Esophagus muscularis mucosa (tissue), 4 donors: ENCODE results near the gene NSL1. TPM values are rescaled to one million over a fixed set of nuclear protein-coding genes. Genes with fewer than 3 reads are reported as not detected.
"Not testable (repeated sequence)": the region's sequence is repeated elsewhere in the genome, so short reads cannot be mapped to it uniquely, and the experiment has no call there.

Experiments
- DNase-seq: peaks from one replicate; pipeline ENCODE4 v3.0.0-alpha.2; 2017; ENCODE audit errors: extremely low spot score
- H3K27ac ChIP-seq, 4 donors: fragments of 200-600 bp; sonication (generic); replicated peaks in 1 of 4; 1 replicate in 3 of 4; 2 replicates in 1 of 4; pipeline ENCODE4 v1.5.1; 2016 to 2019; ENCODE audit warnings: mild to moderate bottlenecking in 1 of 4
- H3K27me3 ChIP-seq, 4 donors: fragments of 200-600 bp; sonication (generic); one replicate each; pipeline versions ENCODE4 v1.5.1 to v1.6.0; 2016 to 2019
- H3K36me3 ChIP-seq, 4 donors: fragments of 200-600 bp; sonication (generic); one replicate each; pipeline ENCODE4 v1.5.1; 2016 to 2019
- H3K4me1 ChIP-seq, 4 donors: fragments of 200-600 bp; sonication (generic); one replicate each; pipeline ENCODE4 v1.5.1; 2016 to 2019
- H3K4me3 ChIP-seq, 4 donors: fragments of 200-600 bp; sonication (generic); 1 replicate in 2 of 4; 2 replicates in 2 of 4; pipeline ENCODE4 v1.5.1; 2016 to 2019; ENCODE audit warnings: mild to moderate bottlenecking in 4 of 4, moderate library complexity in 1 of 4
- H3K9me3 ChIP-seq, 4 donors: fragments of 200-600 bp; sonication (generic); 1 replicate in 3 of 4; 2 replicates in 1 of 4; pipeline ENCODE4 v1.5.1; 2016 to 2019
- EP300 ChIP-seq: sonication (generic); formaldehyde crosslinking; IDR thresholded peaks from one replicate; pipeline ENCODE4 v1.6.1; 2017; ENCODE audit warnings: antibody characterized with exemption
- POLR2A ChIP-seq: fragments of 450-650 bp; IDR thresholded peaks from one replicate; pipeline ENCODE4 v1.6.1; 2017; ENCODE audit warnings: antibody characterized with exemption, moderate library complexity, mild to moderate bottlenecking, low read depth
- POLR2AphosphoS5 ChIP-seq, 2 donors: sonication (generic); formaldehyde crosslinking; IDR thresholded peaks; one replicate each; pipeline ENCODE4 v1.6.1; 2017; ENCODE audit warnings: antibody characterized with exemption in 2 of 2
- WGBS: methylation state at CpG from one replicate; pipeline ENCODE4 v1.1.5; 2018; 5-methylcytosine and 5-hydroxymethylcytosine counted together
- intact Hi-C: fragments of 100-400 bp; cut with DNase I; formaldehyde crosslinking; loops from one replicate; pipeline ENCODE4 v1.15.1; 2023
- total RNA-seq, 4 donors: library from RNA; depleted of rRNA; stranded (reverse); fragments of >200 nt; gene quantifications; one replicate each; pipeline versions ENCODE4 v1.1.0 to v1.2.1, GENCODE V29; 2016
- TF ChIP-seq, protein P1 (sequence below), 3 experiments: fragments of 200-600 bp in 2 of 3; fragments of 450-650 bp in 1 of 3; sonication (generic) in 2 of 3; IDR thresholded peaks; one replicate each; pipeline ENCODE4 v1.5.1; 2017 to 2019; ENCODE audit warnings: antibody characterized with exemption in 3 of 3, mild to moderate bottlenecking in 2 of 3, moderate library complexity in 1 of 3

The NSL1 gene
- total RNA-seq, 4 donors from 2014 or later = 20.0 to 42.0 (median 30.8) TPM

DNA sequence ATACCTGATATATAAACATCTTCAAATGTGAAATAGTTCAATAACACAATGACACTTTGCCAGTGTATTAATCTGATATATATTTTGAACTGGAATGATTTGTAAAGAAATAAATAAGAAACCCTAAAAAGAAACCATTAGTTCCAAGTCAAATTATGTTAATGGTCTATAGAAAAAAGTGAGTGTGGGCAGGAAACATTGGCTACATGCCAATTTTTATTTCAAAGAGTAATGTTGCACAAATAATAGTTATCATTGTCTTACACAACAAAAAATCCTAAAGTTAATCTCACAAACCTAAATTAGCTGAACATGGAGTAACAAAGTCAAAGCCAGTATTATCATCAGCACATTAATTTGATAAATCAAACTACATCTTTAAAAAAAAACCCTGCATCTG is 54.0 kb downstream of the NSL1 start:
- H3K36me3 ChIP-seq = peaks cover 0 to 12% (median 5%) of the 10 kb centered on the region in 4 donors
- H3K4me3 ChIP-seq = no peak overlapping the region
- TF ChIP-seq, protein P1, sequence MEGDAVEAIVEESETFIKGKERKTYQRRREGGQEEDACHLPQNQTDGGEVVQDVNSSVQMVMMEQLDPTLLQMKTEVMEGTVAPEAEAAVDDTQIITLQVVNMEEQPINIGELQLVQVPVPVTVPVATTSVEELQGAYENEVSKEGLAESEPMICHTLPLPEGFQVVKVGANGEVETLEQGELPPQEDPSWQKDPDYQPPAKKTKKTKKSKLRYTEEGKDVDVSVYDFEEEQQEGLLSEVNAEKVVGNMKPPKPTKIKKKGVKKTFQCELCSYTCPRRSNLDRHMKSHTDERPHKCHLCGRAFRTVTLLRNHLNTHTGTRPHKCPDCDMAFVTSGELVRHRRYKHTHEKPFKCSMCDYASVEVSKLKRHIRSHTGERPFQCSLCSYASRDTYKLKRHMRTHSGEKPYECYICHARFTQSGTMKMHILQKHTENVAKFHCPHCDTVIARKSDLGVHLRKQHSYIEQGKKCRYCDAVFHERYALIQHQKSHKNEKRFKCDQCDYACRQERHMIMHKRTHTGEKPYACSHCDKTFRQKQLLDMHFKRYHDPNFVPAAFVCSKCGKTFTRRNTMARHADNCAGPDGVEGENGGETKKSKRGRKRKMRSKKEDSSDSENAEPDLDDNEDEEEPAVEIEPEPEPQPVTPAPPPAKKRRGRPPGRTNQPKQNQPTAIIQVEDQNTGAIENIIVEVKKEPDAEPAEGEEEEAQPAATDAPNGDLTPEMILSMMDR (IDR thresholded peaks at IDR 0.05) = no peak
- no peak for TF ChIP-seq POLR2A
- no peak for TF ChIP-seq POLR2AphosphoS5 (IDR thresholded peaks at IDR 0.05)
- TF ChIP-seq EP300 = no peak
- H3K27ac ChIP-seq = no peak overlapping the region
- H3K27me3 ChIP-seq = no peaks in the 10 kb centered on the region
- H3K4me1 ChIP-seq = no peaks in the 10 kb centered on the region
- H3K9me3 ChIP-seq = no peaks in the 10 kb centered on the region
- intact Hi-C loops = no loop called here
- no peak for DNase-seq

DNA sequence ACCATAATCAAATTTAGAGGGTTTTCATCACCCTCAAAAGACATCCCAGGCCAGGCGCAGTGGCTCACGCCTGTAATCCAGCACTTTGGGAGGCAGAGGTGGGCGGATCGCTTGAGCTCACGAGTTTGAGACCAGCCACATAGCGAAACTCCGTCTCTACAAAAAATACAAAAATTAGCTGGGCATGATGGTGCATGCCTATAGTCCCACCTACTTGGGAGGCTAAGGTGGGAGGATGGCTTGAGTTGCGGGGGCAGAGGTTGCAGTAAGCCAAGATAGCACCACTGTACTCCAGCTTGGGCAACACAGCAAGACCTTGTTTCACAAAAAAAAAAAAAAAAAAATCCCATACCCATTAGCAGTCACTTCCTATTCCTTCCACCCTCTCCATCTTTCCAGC is 58.5 kb downstream of the NSL1 start:
- no peak overlapping the region for H3K4me3 ChIP-seq
- H3K27me3 ChIP-seq = no peaks in the 10 kb centered on the region
- no peaks in the 10 kb centered on the region for H3K4me1 ChIP-seq
- no peak for TF ChIP-seq POLR2AphosphoS5 (IDR thresholded peaks at IDR 0.05)
- TF ChIP-seq, protein P1 (IDR thresholded peaks at IDR 0.05) = no peak
- TF ChIP-seq EP300 = no peak
- TF ChIP-seq POLR2A = no peak
- intact Hi-C loops = no loop called here
- WGBS = 95% methylated on average over 8 of the region's 8 CpGs
- peaks cover 0 to 4% (median 0%) of the 10 kb centered on the region in 4 donors for H3K36me3 ChIP-seq
- DNase-seq = no peak
- H3K27ac ChIP-seq = no peak overlapping the region
- H3K9me3 ChIP-seq = no peaks in the 10 kb centered on the region

DNA sequence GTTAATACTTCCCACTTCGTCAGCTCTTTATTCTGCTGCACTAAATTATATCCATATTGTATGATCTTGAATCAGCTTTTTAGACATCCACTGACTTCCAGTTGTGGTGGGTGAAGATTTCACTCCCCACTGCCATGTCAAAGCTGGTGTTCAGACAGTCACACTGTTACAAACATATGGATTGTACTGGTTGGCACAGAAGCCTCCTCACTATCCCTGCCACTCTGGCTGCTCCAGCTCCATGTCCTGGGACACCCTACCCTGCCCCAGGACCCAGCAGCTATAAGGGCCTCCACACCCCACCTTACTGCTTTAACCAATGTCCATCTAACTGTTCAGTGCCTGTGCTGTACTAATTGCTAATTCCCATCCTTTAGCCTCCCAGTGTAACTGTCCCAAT is 59.9 kb downstream of the NSL1 start:
- TF ChIP-seq, protein P1 (IDR thresholded peaks at IDR 0.05) = no peak
- TF ChIP-seq POLR2AphosphoS5 (IDR thresholded peaks at IDR 0.05) (no peak), EP300 (no peak), POLR2A (no peak)
- Histone ChIP-seq H3K4me1 (no peaks in the 10 kb centered on the region), H3K27ac (no peak overlapping the region), H3K27me3 (no peaks in the 10 kb centered on the region), H3K36me3 (peaks cover 0 to 4% (median under 1%) of the 10 kb centered on the region in 4 donors), H3K4me3 (no peak overlapping the region), H3K9me3 (no peaks in the 10 kb centered on the region)
- 81% methylated on average over 1 of the region's 1 CpG for WGBS
- DNase-seq = no peak
- intact Hi-C loops = no loop called here

DNA sequence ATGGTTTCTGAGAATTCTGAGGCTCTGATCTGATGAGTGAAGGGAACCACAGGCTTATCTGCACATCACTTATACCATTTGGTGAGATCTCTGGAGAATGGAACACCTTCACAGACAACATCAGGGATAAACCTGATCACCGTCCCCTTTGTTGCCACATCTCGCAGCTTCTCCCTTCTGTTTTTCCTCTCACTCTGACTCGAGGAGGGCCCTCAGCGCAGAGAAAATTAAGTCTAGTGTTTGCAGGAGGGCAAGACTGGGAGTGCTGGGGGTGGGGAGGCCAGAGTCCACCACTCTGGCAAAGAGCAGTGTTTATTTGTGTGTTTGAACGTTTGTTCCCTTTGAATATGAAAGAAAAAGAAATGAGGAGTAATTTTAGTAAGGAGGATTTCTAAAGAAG is 63.0 kb downstream of the NSL1 start:
- TF ChIP-seq, protein P1 (IDR thresholded peaks at IDR 0.05) = no peak
- no peak for TF ChIP-seq POLR2AphosphoS5 (IDR thresholded peaks at IDR 0.05)
- no peak for TF ChIP-seq EP300
- TF ChIP-seq POLR2A = no peak
- H3K4me3 ChIP-seq = no peak overlapping the region
- WGBS = 74% methylated on average over 5 of the region's 5 CpGs
- H3K27ac ChIP-seq = no peak overlapping the region
- peaks cover 0 to 6% (median 2%) of the 10 kb centered on the region in 4 donors for H3K36me3 ChIP-seq
- no peak for DNase-seq
- no peaks in the 10 kb centered on the region for H3K27me3 ChIP-seq
- no peaks in the 10 kb centered on the region for H3K9me3 ChIP-seq
- intact Hi-C loops = no loop called here
- H3K4me1 ChIP-seq = no peaks in the 10 kb centered on the region

DNA sequence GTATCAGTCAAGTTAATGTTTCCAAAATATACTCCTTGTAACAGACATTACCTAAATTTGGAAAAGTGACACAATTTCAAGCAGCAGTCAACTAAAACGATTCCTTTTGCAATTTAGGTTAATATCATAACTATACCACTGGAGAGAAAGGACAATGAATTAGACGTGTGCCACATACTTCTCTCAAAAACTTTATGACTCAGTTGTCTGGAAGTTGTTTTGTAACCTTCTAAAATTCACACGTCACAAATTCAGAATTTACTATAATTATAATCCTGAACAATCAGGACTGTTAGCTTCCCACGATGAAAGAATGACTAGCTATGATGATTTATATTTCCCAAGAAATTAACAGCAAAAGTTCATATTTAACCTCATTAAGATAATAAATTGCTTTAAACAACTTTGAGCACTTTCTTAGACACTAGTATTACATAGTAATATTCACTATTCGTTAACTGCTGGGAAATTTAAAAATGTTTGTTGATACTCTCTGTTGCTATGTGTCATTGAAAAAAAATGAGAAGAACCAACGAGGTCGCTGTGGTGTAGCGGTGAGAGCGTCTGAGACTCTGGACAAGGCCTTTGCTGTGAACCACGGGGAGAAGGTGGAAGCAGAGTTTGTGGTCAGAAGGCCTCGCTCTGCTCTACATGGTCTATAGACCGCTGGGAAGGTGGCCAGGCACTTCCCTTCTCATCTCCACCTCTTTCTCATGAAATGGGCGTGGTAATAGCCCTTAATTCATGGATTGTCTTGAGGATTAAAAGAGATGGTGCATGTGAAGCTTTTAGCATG is 64.0 kb downstream of the NSL1 start:
- H3K27me3 ChIP-seq = no peaks in the 10 kb centered on the region
- H3K4me3 ChIP-seq = no peak overlapping the region
- peaks cover 0 to 6% (median 2%) of the 10 kb centered on the region in 4 donors for H3K36me3 ChIP-seq
- no peak overlapping the region for H3K27ac ChIP-seq
- H3K9me3 ChIP-seq = no peaks in the 10 kb centered on the region
- WGBS = 71% methylated on average over 13 of the region's 13 CpGs
- H3K4me1 ChIP-seq = no peaks in the 10 kb centered on the region
- TF ChIP-seq POLR2AphosphoS5 (IDR thresholded peaks at IDR 0.05) = no peak
- TF ChIP-seq EP300 = no peak
- no peak for DNase-seq
- intact Hi-C loops = no loop called here

DNA sequence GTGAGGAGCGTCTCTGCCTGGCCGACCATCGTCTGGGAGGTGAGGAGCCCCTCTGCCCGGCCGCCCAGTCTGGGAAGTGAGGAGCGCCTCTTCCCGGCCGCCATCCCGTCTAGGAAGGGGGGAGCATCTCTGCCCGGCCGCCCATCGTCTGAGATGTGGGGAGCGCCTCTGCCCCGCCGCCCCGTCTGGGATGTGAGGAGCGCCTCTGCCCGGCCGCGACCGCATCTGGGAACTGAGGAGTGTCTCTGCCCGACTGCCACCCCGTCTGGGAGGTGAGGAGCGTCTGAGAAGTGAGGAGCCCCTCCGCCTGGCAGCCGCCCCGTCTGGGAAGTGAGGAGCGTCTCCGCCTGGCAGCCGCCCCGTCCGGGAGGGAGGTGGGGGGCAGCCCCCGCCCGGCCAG is 66.9 kb downstream of the NSL1 start:
- H3K4me1 ChIP-seq, intact Hi-C loops, H3K9me3 ChIP-seq, H3K27me3 ChIP-seq, H3K4me3 ChIP-seq, DNase-seq, H3K27ac ChIP-seq, H3K36me3 ChIP-seq: not testable (repeated sequence)
- WGBS = 93% methylated on average over 6 of the region's 34 CpGs
